H9 (cell line): Measurements from ENCODE around the gene BCAR3. TPM values are rescaled to one million over a fixed set of nuclear protein-coding genes. Genes with fewer than 3 reads are reported as not detected.

ENCODE experiments used
- DNase-seq: peaks from one replicate; pipeline ENCODE4 v3.0.0-alpha.2; 2017
- H2AFZ ChIP-seq: one replicate; pipeline ENCODE4 v1.6.1; 2013; ENCODE audit warnings: mild to moderate bottlenecking, low read length, control low read depth, moderate library complexity
- H2AK5ac ChIP-seq: 2 replicates; pipeline ENCODE4 v1.6.1; 2013; ENCODE audit warnings: low read length, control low read depth, mixed read lengths; ENCODE audit not compliant: insufficient read length
- H2BK120ac ChIP-seq: one replicate; pipeline ENCODE4 v1.6.1; 2013; ENCODE audit warnings: low read depth, mild to moderate bottlenecking, low read length, control low read depth, inconsistent platforms; ENCODE audit not compliant: poor library complexity, severe bottlenecking
- H2BK12ac ChIP-seq: 2 replicates; pipeline ENCODE4 v1.6.1; 2013; ENCODE audit warnings: low read length, control low read depth, mixed read lengths, low read depth; ENCODE audit not compliant: insufficient read length
- H2BK15ac ChIP-seq: 2 replicates; pipeline ENCODE4 v1.6.1; 2013; ENCODE audit warnings: low read depth, low read length, control low read depth
- H2BK20ac ChIP-seq: one replicate; pipeline ENCODE4 v1.6.1; 2013; ENCODE audit warnings: low read depth, mild to moderate bottlenecking, low read length, control low read depth, inconsistent platforms; ENCODE audit not compliant: poor library complexity, severe bottlenecking
- H2BK5ac ChIP-seq: 2 replicates; pipeline ENCODE4 v1.6.1; 2013; ENCODE audit warnings: low read length, control low read depth, mixed read lengths; ENCODE audit not compliant: insufficient read length
- H3K14ac ChIP-seq: 2 replicates; pipeline ENCODE4 v1.6.1; 2013; ENCODE audit warnings: low read length, control low read depth; ENCODE audit not compliant: insufficient read depth
- H3K18ac ChIP-seq: 2 replicates; pipeline ENCODE4 v1.6.1; 2013; ENCODE audit warnings: low read depth, mild to moderate bottlenecking, mixed read lengths, low read length, control low read depth; ENCODE audit not compliant: insufficient read length
- H3K23ac ChIP-seq: 2 replicates; pipeline ENCODE4 v1.6.1; 2013; ENCODE audit warnings: low read length, control low read depth, mixed read lengths, low read depth; ENCODE audit not compliant: insufficient read length
- H3K23me2 ChIP-seq: 2 replicates; pipeline ENCODE4 v1.6.1; 2013; ENCODE audit warnings: low read depth, mild to moderate bottlenecking, mixed read lengths, low read length, control low read depth; ENCODE audit not compliant: insufficient read length, poor library complexity, severe bottlenecking
- H3K27ac ChIP-seq: 2 replicates; pipeline ENCODE4 v1.5.1; 2013; ENCODE audit warnings: low read length, control low read depth, mixed read lengths, low read depth; ENCODE audit not compliant: insufficient read length
- H3K27me3 ChIP-seq: 2 replicates; pipeline ENCODE4 v1.6.1; 2013; ENCODE audit warnings: low read length, control low read depth, inconsistent platforms; ENCODE audit not compliant: insufficient read depth
- H3K4ac ChIP-seq: 2 replicates; pipeline ENCODE4 v1.6.1; 2013; ENCODE audit warnings: low read depth, mild to moderate bottlenecking, control low read depth, inconsistent platforms, low read length, moderate library complexity
- H3K4me1 ChIP-seq: 2 replicates; pipeline ENCODE4 v1.6.1; 2013; ENCODE audit warnings: low read length, control low read depth, inconsistent platforms; ENCODE audit not compliant: insufficient read depth
- H3K4me2 ChIP-seq: 2 replicates; pipeline ENCODE4 v1.6.1; 2013; ENCODE audit warnings: low read length, control low read depth, mixed read lengths; ENCODE audit not compliant: insufficient read length, insufficient read depth
- H3K56ac ChIP-seq: 2 replicates; pipeline ENCODE4 v1.6.1; 2013; ENCODE audit warnings: low read depth, mild to moderate bottlenecking, mixed read lengths, low read length, control low read depth; ENCODE audit not compliant: insufficient read length
- H3K79me1 ChIP-seq: 2 replicates; pipeline ENCODE4 v1.6.1; 2013; ENCODE audit warnings: low read depth, mild to moderate bottlenecking, moderate library complexity, low read length, control low read depth, inconsistent platforms; ENCODE audit not compliant: insufficient read depth, poor library complexity, severe bottlenecking
- H3K79me2 ChIP-seq: 2 replicates; pipeline ENCODE4 v1.6.1; 2013; ENCODE audit warnings: low read length, control low read depth, inconsistent platforms; ENCODE audit not compliant: insufficient read depth
- H3K9ac ChIP-seq: 2 replicates; pipeline ENCODE4 v1.6.1; 2013; ENCODE audit warnings: low read length, control low read depth, mixed read lengths; ENCODE audit not compliant: insufficient read length; ENCODE audit errors: extremely low read depth
- H3K9me3 ChIP-seq: one replicate; pipeline ENCODE4 v1.6.1; 2013; ENCODE audit warnings: low read depth, low read length, inconsistent platforms; ENCODE audit not compliant: control insufficient read depth
- H3T11ph ChIP-seq: one replicate; pipeline ENCODE4 v1.6.1; 2013; ENCODE audit warnings: mild to moderate bottlenecking, low read length, control low read depth, inconsistent platforms
- H4K20me1 ChIP-seq: one replicate; pipeline ENCODE4 v1.6.1; 2013; ENCODE audit not compliant: control insufficient read depth, insufficient read length, insufficient read depth
- H4K5ac ChIP-seq: 2 replicates; pipeline ENCODE4 v1.6.1; 2013; ENCODE audit warnings: low read depth, mild to moderate bottlenecking, mixed read lengths, low read length, control low read depth; ENCODE audit not compliant: insufficient read length
- H4K8ac ChIP-seq: replicated peaks from 2 replicates; pipeline ENCODE4 v1.6.1; 2013; ENCODE audit warnings: low read length, control low read depth, mixed read lengths, low read depth; ENCODE audit not compliant: insufficient read length
- H4K91ac ChIP-seq: 2 replicates; pipeline ENCODE4 v1.6.1; 2013; ENCODE audit warnings: low read depth, mild to moderate bottlenecking, moderate library complexity, mixed read lengths, low read length, control low read depth; ENCODE audit not compliant: insufficient read length
- H3K27ac Mint-ChIP-seq, 3 experiments: 2 replicates in 2 of 3; 3 replicates in 1 of 3; pipeline ENCODE4 v1.8.0; 2020 to 2021; ENCODE audit warnings: mixed read lengths in 3 of 3, mild to moderate bottlenecking in 1 of 3, moderate library complexity in 1 of 3
- H3K27me3 Mint-ChIP-seq: 2 replicates; pipeline ENCODE4 v1.8.0; 2021; ENCODE audit warnings: low read depth, mild to moderate bottlenecking, moderate library complexity, mixed read lengths
- H3K36me3 Mint-ChIP-seq, 3 experiments: 2 replicates in 2 of 3; 3 replicates in 1 of 3; pipeline ENCODE4 v1.8.0; 2020 to 2021; ENCODE audit warnings: low read depth in 3 of 3, mixed read lengths in 3 of 3; ENCODE audit not compliant: insufficient read depth in 1 of 3
- H3K4me1 Mint-ChIP-seq, 2 experiments: 2 replicates each; pipeline ENCODE4 v1.8.0; 2020; ENCODE audit warnings: mixed read lengths in 2 of 2
- H3K4me3 Mint-ChIP-seq, 2 experiments: 2 replicates in 1 of 2; 3 replicates in 1 of 2; pipeline ENCODE4 v1.8.0; 2020 to 2021; ENCODE audit warnings: mild to moderate bottlenecking in 2 of 2, mixed read lengths in 2 of 2, moderate library complexity in 1 of 2
- H3K9me3 Mint-ChIP-seq, 2 experiments: 2 replicates in 1 of 2; 3 replicates in 1 of 2; pipeline ENCODE4 v1.8.0; 2020; ENCODE audit warnings: mild to moderate bottlenecking in 2 of 2, mixed read lengths in 2 of 2, moderate library complexity in 1 of 2
- CTCF ChIP-seq: fragments of 200-600 bp; sonication (generic); conservative IDR thresholded peaks from 3 replicates; pipeline ENCODE4 v1.8.0; 2021; ENCODE audit warnings: antibody characterized with exemption, mild to moderate bottlenecking
- WGBS: extraction: QIAGEN DNeasy Blood & Tissue Kit; methylation state at CpG from one replicate; pipeline ENCODE4 v1.1.7; 2013; ENCODE audit warnings: missing lambda C conversion rate, low lambda C conversion rate, mixed read lengths; ENCODE audit not compliant: insufficient read length; ENCODE audit errors: extremely low coverage; 5-methylcytosine and 5-hydroxymethylcytosine counted together
- total RNA-seq: library from RNA; stranded (reverse); gene quantifications from 2 replicates; pipeline ENCODE4 v1.2.1, GENCODE V29; 2021

Gene BCAR3
- total RNA-seq, 1 experiment from 2014 or later = 4.9 TPM

- Mint-ChIP-seq H3K27ac (no peak overlapping the region), H3K27me3 (peaks cover 1% of the 10 kb centered on the region; the same call in 1 of the 2 replicates), H3K4me1 (peaks cover 18 to 21% of the 10 kb centered on the region in 2 experiments), H3K36me3 (no peaks in the 10 kb centered on the region), H3K9me3 (no peaks in the 10 kb centered on the region), H3K4me3 (no peak overlapping the region)
- H3K4me1 ChIP-seq = 0 out of 2 replicates have a peak, but pooled peaks cover 2% of the 10 kb centered on the region
- no peak overlapping the region for H4K5ac ChIP-seq
- H4K20me1 ChIP-seq = no peaks in the 10 kb centered on the region
- H2BK15ac ChIP-seq = no peak overlapping the region
- no peaks in the 10 kb centered on the region for H3K79me2 ChIP-seq
- H3T11ph ChIP-seq = no peak overlapping the region
- H2AFZ ChIP-seq = no peak overlapping the region
- H2AK5ac ChIP-seq = no peak overlapping the region
- H4K91ac ChIP-seq = no peak overlapping the region
- no peak overlapping the region for H3K18ac ChIP-seq
- no peak overlapping the region for H2BK5ac ChIP-seq
- no peaks in the 10 kb centered on the region for H3K27me3 ChIP-seq
- no peak overlapping the region for H3K14ac ChIP-seq
- no peaks in the 10 kb centered on the region for H3K9me3 ChIP-seq
- no peak overlapping the region for H3K9ac ChIP-seq
- H3K56ac ChIP-seq = no peak overlapping the region
- no peak overlapping the region for H2BK120ac ChIP-seq
- no peaks in the 10 kb centered on the region for H3K79me1 ChIP-seq
- no peak overlapping the region for H2BK20ac ChIP-seq
- no peak overlapping the region for H3K23ac ChIP-seq
- no peak for DNase-seq
- TF ChIP-seq CTCF = no peak
- no peak overlapping the region for H2BK12ac ChIP-seq
- no CpG with 5 or more reads among the region's 2 CpGs for WGBS
- no peak overlapping the region for H4K8ac ChIP-seq
- H3K23me2 ChIP-seq = no peaks in the 10 kb centered on the region
- H3K4ac ChIP-seq = no peak overlapping the region
- H3K27ac ChIP-seq = no peak overlapping the region
- H3K4me2 ChIP-seq = no peak overlapping the region
These were observed 10.8 kb upstream of the BCAR3 start for GRCh38 chr1:93692451-93692861.
